Ramos (cell line): ENCODE results near the gene ARHGAP30.
"Not testable (repeated sequence)": the region's sequence is repeated elsewhere in the genome, so short reads cannot be mapped to it uniquely, and the experiment has no call there.

Experiments
- in situ Hi-C: fragments of 300-500 bp; cut with MboI; formaldehyde crosslinking; loops from one replicate; pipeline ENCODE4 v1.14.3; 2022; ENCODE audit warnings: low sequenced_read_pairs; ENCODE audit not compliant: unreplicated experiment

ARHGAP30 gene

GRCh38 chr1:161069731-161070270 lies at the start of gene ARHGAP30:
ARHGAP30 (minus strand) TSS chr1:161069891; CDS start chr1:161069624, 267 bp downstream.
- in situ Hi-C loops, result no loop called here

- in situ Hi-C loops, result no loop called here
Observed at GRCh38 chr1:161117759-161118581, 48.3 kb upstream of the ARHGAP30 start, which contains the start of the genes NIT1 and PFDN2. NIT1 (plus strand) TSS chr1:161118105; CDS start chr1:161118177, 72 bp downstream. PFDN2 (minus strand) TSS chr1:161118037; CDS start chr1:161118026, 11 bp downstream.

- in situ Hi-C loops, result not testable (repeated sequence)
Observed at GRCh38 chr1:161115961-161116360, 46.3 kb upstream of the ARHGAP30 start.

GRCh38 chr1:161115132-161115711 lies 45.5 kb upstream of the ARHGAP30 start:
- in situ Hi-C loops, result no loop called here

GRCh38 chr1:161114556-161114955 lies 44.9 kb upstream of the ARHGAP30 start:
- in situ Hi-C loops, result no loop called here

- in situ Hi-C loops, result no loop called here
Observed at GRCh38 chr1:161113915-161114314, 44.2 kb upstream of the ARHGAP30 start.

GRCh38 chr1:161111527-161111926 lies 41.8 kb upstream of the ARHGAP30 start:
- in situ Hi-C loops, result no loop called here

GRCh38 chr1:161111117-161111516 lies 41.4 kb upstream of the ARHGAP30 start:
- in situ Hi-C loops, result no loop called here

- in situ Hi-C loops, result no loop called here
Observed at GRCh38 chr1:161106431-161106830, 36.7 kb upstream of the ARHGAP30 start.

- in situ Hi-C loops, result no loop called here
Observed at GRCh38 chr1:161100556-161100955, 30.9 kb upstream of the ARHGAP30 start.

GRCh38 chr1:161099090-161099802 lies 29.6 kb upstream of the ARHGAP30 start:
- in situ Hi-C loops, result loop anchor here (10.0 kb wide), 1 partner anchor 104 kb away; no protein-coding TSS in a partner anchor

- in situ Hi-C loops, result loop anchor here (10.0 kb wide), 1 partner anchor 104 kb away; no protein-coding TSS in a partner anchor
Observed at GRCh38 chr1:161098210-161099068, 28.7 kb upstream of the ARHGAP30 start, which contains the start of gene KLHDC9. KLHDC9 (plus strand) TSS chr1:161098361; CDS start chr1:161098536, 175 bp downstream.

- in situ Hi-C loops, result loop anchor here (10.0 kb wide), 1 partner anchor 102 kb away; no protein-coding TSS in a partner anchor
Observed at GRCh38 chr1:161096530-161096929, 26.8 kb upstream of the ARHGAP30 start.

- in situ Hi-C loops, result loop anchor here (10.0 kb wide), 1 partner anchor 101 kb away; no protein-coding TSS in a partner anchor
Observed at GRCh38 chr1:161096015-161096414, 26.3 kb upstream of the ARHGAP30 start.

- in situ Hi-C loops, result loop anchor here (10.0 kb wide), 1 partner anchor 100 kb away; no protein-coding TSS in a partner anchor
Observed at GRCh38 chr1:161095230-161095629, 25.5 kb upstream of the ARHGAP30 start.

GRCh38 chr1:161094481-161094880 lies 24.8 kb upstream of the ARHGAP30 start:
- in situ Hi-C loops, result loop anchor here (10.0 kb wide), 1 partner anchor 100 kb away; no protein-coding TSS in a partner anchor

- in situ Hi-C loops, result loop anchor here (10.0 kb wide), 1 partner anchor 98 kb away; no protein-coding TSS in a partner anchor
Observed at GRCh38 chr1:161092621-161093028, 22.9 kb upstream of the ARHGAP30 start.

GRCh38 chr1:161091796-161092507 lies 22.3 kb upstream of the ARHGAP30 start:
- in situ Hi-C loops, result loop anchor here (10.0 kb wide), 1 partner anchor 97 kb away; no protein-coding TSS in a partner anchor
